ENCODE results near the gene DIPK2A.
A peak's percentile ranks its signal among the peaks of the same experiment; 100 is the strongest.

The DIPK2A gene

GRCh38 chr3:143956838-143957237 is 14.8 kb upstream of the DIPK2A start:
- Histone ChIP-seq H3K36me3 (ENCODE audit: control insufficient read depth, insufficient read depth, low read length) (no peaks in the 10 kb centered on the region), H3K4me3 (ENCODE audit: extremely low read depth, insufficient read depth, low read length, poor library complexity, severe bottlenecking) (no peak overlapping the region), H3K27ac (ENCODE audit: low read depth, low read length, severe bottlenecking) (no peak overlapping the region), H3K9me3 (ENCODE audit: control insufficient read depth, low read length) (no peaks in the 10 kb centered on the region), H3K4me1 (ENCODE audit: control insufficient read depth, insufficient read depth, low read length, poor library complexity, severe bottlenecking) (no peaks in the 10 kb centered on the region)
- WGBS, 2 experiments (ENCODE audit: insufficient coverage in 2 of 2) = no CpG with 5 or more reads among the region's 1 CpG

GRCh38 chr3:143957453-143957852 is 14.2 kb upstream of the DIPK2A start:
- H3K27ac ChIP-seq (ENCODE audit: low read depth, low read length, severe bottlenecking) = no peak overlapping the region
- H3K4me1 ChIP-seq (ENCODE audit: control insufficient read depth, insufficient read depth, low read length, poor library complexity, severe bottlenecking) = no peaks in the 10 kb centered on the region
- no peaks in the 10 kb centered on the region for H3K9me3 ChIP-seq (ENCODE audit: control insufficient read depth, low read length)
- H3K36me3 ChIP-seq (ENCODE audit: control insufficient read depth, insufficient read depth, low read length) = no peaks in the 10 kb centered on the region
- H3K4me3 ChIP-seq (ENCODE audit: extremely low read depth, insufficient read depth, low read length, poor library complexity, severe bottlenecking) = no peak overlapping the region

GRCh38 chr3:143958966-143959365 is 12.7 kb upstream of the DIPK2A start:
- Histone ChIP-seq H3K36me3 (ENCODE audit: control insufficient read depth, insufficient read depth, low read length) (no peaks in the 10 kb centered on the region), H3K4me3 (ENCODE audit: extremely low read depth, insufficient read depth, low read length, poor library complexity, severe bottlenecking) (no peak overlapping the region), H3K9me3 (ENCODE audit: control insufficient read depth, low read length) (no peaks in the 10 kb centered on the region), H3K27ac (ENCODE audit: low read depth, low read length, severe bottlenecking) (no peak overlapping the region), H3K4me1 (ENCODE audit: control insufficient read depth, insufficient read depth, low read length, poor library complexity, severe bottlenecking) (no peaks in the 10 kb centered on the region)

- no CpG with 5 or more reads among the region's 1 CpG for WGBS, 2 experiments (ENCODE audit: insufficient coverage in 2 of 2)
- H3K9me3 ChIP-seq (ENCODE audit: control insufficient read depth, low read length) = no peaks in the 10 kb centered on the region
- H3K4me1 ChIP-seq (ENCODE audit: control insufficient read depth, insufficient read depth, low read length, poor library complexity, severe bottlenecking) = no peaks in the 10 kb centered on the region
- no peak overlapping the region for H3K4me3 ChIP-seq (ENCODE audit: extremely low read depth, insufficient read depth, low read length, poor library complexity, severe bottlenecking)
- H3K27ac ChIP-seq (ENCODE audit: low read depth, low read length, severe bottlenecking) = no peak overlapping the region
- no peaks in the 10 kb centered on the region for H3K36me3 ChIP-seq (ENCODE audit: control insufficient read depth, insufficient read depth, low read length)
Observed at GRCh38 chr3:143961342-143961741, 10.3 kb upstream of the DIPK2A start.

GRCh38 chr3:143963946-143964345 is 7.7 kb upstream of the DIPK2A start:
- H3K27ac ChIP-seq (ENCODE audit: low read depth, low read length, severe bottlenecking) = no peak overlapping the region
- 86 to 93% methylated on average over 2 to 4 of the region's 6 CpGs for WGBS, 2 experiments (ENCODE audit: insufficient coverage in 2 of 2)
- H3K4me3 ChIP-seq (ENCODE audit: extremely low read depth, insufficient read depth, low read length, poor library complexity, severe bottlenecking) = no peak overlapping the region
- H3K9me3 ChIP-seq (ENCODE audit: control insufficient read depth, low read length) = no peaks in the 10 kb centered on the region
- H3K36me3 ChIP-seq (ENCODE audit: control insufficient read depth, insufficient read depth, low read length) = no peaks in the 10 kb centered on the region
- H3K4me1 ChIP-seq (ENCODE audit: control insufficient read depth, insufficient read depth, low read length, poor library complexity, severe bottlenecking) = no peaks in the 10 kb centered on the region

GRCh38 chr3:143970773-143971358 is 757 bp upstream of the DIPK2A start:
- WGBS, 2 experiments (ENCODE audit: insufficient coverage in 2 of 2) = 0% methylated on average over 30 to 37 of the region's 37 CpGs
- Histone ChIP-seq H3K9me3 (ENCODE audit: control insufficient read depth, low read length) (no peaks in the 10 kb centered on the region), H3K4me1 (ENCODE audit: control insufficient read depth, insufficient read depth, low read length, poor library complexity, severe bottlenecking) (peaks cover 4% of the 10 kb centered on the region), H3K36me3 (ENCODE audit: control insufficient read depth, insufficient read depth, low read length) (no peaks in the 10 kb centered on the region), H3K27ac (ENCODE audit: low read depth, low read length, severe bottlenecking) (peak overlapping the region; percentile 89), H3K4me3 (ENCODE audit: extremely low read depth, insufficient read depth, low read length, poor library complexity, severe bottlenecking) (peak overlapping the region; percentile 73)

GRCh38 chr3:143972155-143972504 is 507 bp downstream of the DIPK2A start:
- WGBS, 2 experiments (ENCODE audit: insufficient coverage in 2 of 2) = 0% methylated on average over 36 to 37 of the region's 42 CpGs
- Histone ChIP-seq H3K4me3 (ENCODE audit: extremely low read depth, insufficient read depth, low read length, poor library complexity, severe bottlenecking) (peak overlapping the region; percentile 73), H3K9me3 (ENCODE audit: control insufficient read depth, low read length) (no peaks in the 10 kb centered on the region), H3K27ac (ENCODE audit: low read depth, low read length, severe bottlenecking) (peak overlapping the region; percentile 89), H3K36me3 (ENCODE audit: control insufficient read depth, insufficient read depth, low read length) (no peaks in the 10 kb centered on the region), H3K4me1 (ENCODE audit: control insufficient read depth, insufficient read depth, low read length, poor library complexity, severe bottlenecking) (peaks cover 4% of the 10 kb centered on the region)

GRCh38 chr3:143972505-143973258 is 1.1 kb downstream of the DIPK2A start:
- Histone ChIP-seq H3K9me3 (ENCODE audit: control insufficient read depth, low read length) (no peaks in the 10 kb centered on the region), H3K36me3 (ENCODE audit: control insufficient read depth, insufficient read depth, low read length) (no peaks in the 10 kb centered on the region), H3K4me3 (ENCODE audit: extremely low read depth, insufficient read depth, low read length, poor library complexity, severe bottlenecking) (peak overlapping the region; percentile 73), H3K27ac (ENCODE audit: low read depth, low read length, severe bottlenecking) (peak overlapping the region; percentile 89), H3K4me1 (ENCODE audit: control insufficient read depth, insufficient read depth, low read length, poor library complexity, severe bottlenecking) (peaks cover 4% of the 10 kb centered on the region)
- WGBS, 2 experiments (ENCODE audit: insufficient coverage in 2 of 2) = 0% methylated on average over 77 to 82 of the region's 83 CpGs

GRCh38 chr3:143973259-143974021 is 1.8 kb downstream of the DIPK2A start:
- no peaks in the 10 kb centered on the region for H3K36me3 ChIP-seq (ENCODE audit: control insufficient read depth, insufficient read depth, low read length)
- H3K9me3 ChIP-seq (ENCODE audit: control insufficient read depth, low read length) = no peaks in the 10 kb centered on the region
- peaks cover 4% of the 10 kb centered on the region for H3K4me1 ChIP-seq (ENCODE audit: control insufficient read depth, insufficient read depth, low read length, poor library complexity, severe bottlenecking)
- peak overlapping the region; percentile 89 for H3K27ac ChIP-seq (ENCODE audit: low read depth, low read length, severe bottlenecking)
- peak overlapping the region; percentile 73 for H3K4me3 ChIP-seq (ENCODE audit: extremely low read depth, insufficient read depth, low read length, poor library complexity, severe bottlenecking)
- WGBS, 2 experiments (ENCODE audit: insufficient coverage in 2 of 2) = 0 to 1% methylated on average over 20 to 27 of the region's 28 CpGs

GRCh38 chr3:143974271-143975238 is 2.9 kb downstream of the DIPK2A start:
- Histone ChIP-seq H3K27ac (ENCODE audit: low read depth, low read length, severe bottlenecking) (no peak overlapping the region), H3K4me1 (ENCODE audit: control insufficient read depth, insufficient read depth, low read length, poor library complexity, severe bottlenecking) (peaks cover 4% of the 10 kb centered on the region), H3K4me3 (ENCODE audit: extremely low read depth, insufficient read depth, low read length, poor library complexity, severe bottlenecking) (peak overlapping the region; percentile 73), H3K36me3 (ENCODE audit: control insufficient read depth, insufficient read depth, low read length) (no peaks in the 10 kb centered on the region), H3K9me3 (ENCODE audit: control insufficient read depth, low read length) (no peaks in the 10 kb centered on the region)
- no CpG with 5 or more reads among the region's 6 CpGs for WGBS, 2 experiments (ENCODE audit: insufficient coverage in 2 of 2)

Measured in mesodermal cell (in vitro differentiated cells).